Peyer's patch (tissue), 4 donors: Measurements from ENCODE around the gene SLC41A3. TPM values are rescaled to one million over a fixed set of nuclear protein-coding genes. Genes with fewer than 3 reads are reported as not detected.
A peak's percentile ranks its signal among the peaks of the same experiment; 100 is the strongest.
"Not testable (repeated sequence)": the region's sequence is repeated elsewhere in the genome, so short reads cannot be mapped to it uniquely, and the experiment has no call there.

Source experiments
- DNase-seq, 3 donors: peaks; one replicate each; pipeline ENCODE4 v3.0.0-alpha.2; 2017 to 2019
- H3K27ac ChIP-seq, 4 donors: fragments of 200-600 bp; sonication (generic); one replicate each; pipeline ENCODE4 v1.5.1; 2016 to 2019
- H3K27me3 ChIP-seq, 2 donors: fragments of 200-600 bp; sonication (generic); one replicate each; pipeline ENCODE4 v1.5.1; 2019
- H3K36me3 ChIP-seq, 3 donors: fragments of 200-600 bp; sonication (generic); one replicate each; pipeline ENCODE4 v1.5.1; 2016 to 2019
- H3K4me1 ChIP-seq, 4 donors: fragments of 200-600 bp; sonication (generic); one replicate each; pipeline ENCODE4 v1.5.1; 2016 to 2019
- H3K4me3 ChIP-seq, 4 donors: fragments of 200-600 bp; sonication (generic); 1 replicate in 3 of 4; 2 replicates in 1 of 4; pipeline ENCODE4 v1.5.1; 2016 to 2019; ENCODE audit warnings: mild to moderate bottlenecking in 1 of 4
- H3K9me3 ChIP-seq, 4 donors: fragments of 200-600 bp; sonication (generic); one replicate each; pipeline ENCODE4 v1.5.1; 2016 to 2019; ENCODE audit warnings: mild to moderate bottlenecking in 1 of 4
- POLR2A ChIP-seq, 2 donors: fragments of 450-650 bp; IDR thresholded peaks; one replicate each; pipeline ENCODE4 v1.5.1; 2017; ENCODE audit warnings: antibody characterized with exemption in 2 of 2, mild to moderate bottlenecking in 2 of 2, moderate library complexity in 2 of 2
- total RNA-seq, 4 donors: library from RNA; depleted of rRNA; stranded (reverse); fragments of >200 nt; gene quantifications; one replicate each; pipeline ENCODE4 v1.1.0, GENCODE V29; 2016
- TF ChIP-seq, protein P1 (sequence below), 6 experiments: fragments of 450-650 bp in 4 of 6; fragments of 200-600 bp in 2 of 6; sonication (generic) in 1 of 6; IDR thresholded peaks; one replicate each; pipeline ENCODE4 v1.5.1; 2017 to 2019; ENCODE audit warnings: antibody characterized with exemption in 6 of 6, mild to moderate bottlenecking in 3 of 6, moderate library complexity in 1 of 6

Gene SLC41A3
- total RNA-seq, 4 donors from 2014 or later = 45.4 to 79.9 (median 58.5) TPM

DNA sequence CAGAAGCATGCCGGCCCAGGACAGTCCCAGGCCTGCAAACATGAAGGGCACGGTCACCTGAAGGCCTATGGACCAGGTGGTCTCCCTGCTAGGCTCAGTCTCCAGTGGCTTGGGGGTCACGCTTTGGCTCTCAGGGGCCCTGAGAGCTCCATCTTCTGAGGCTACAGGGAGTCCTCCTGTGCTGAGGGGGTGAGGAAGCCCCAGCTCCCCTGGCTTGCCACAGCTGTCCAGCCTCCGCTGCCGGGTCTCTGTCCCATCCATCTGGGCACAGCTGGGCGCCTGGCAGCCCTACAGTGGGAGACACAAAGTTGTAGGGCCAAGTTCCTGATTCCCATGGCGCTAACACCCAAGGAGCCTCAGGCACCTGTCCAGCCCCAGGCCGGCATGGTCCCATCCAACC is 16.0 kb downstream of the SLC41A3 start:
- Histone ChIP-seq H3K27me3 (no peaks in the 10 kb centered on the region), H3K36me3 (peaks cover 0 to 4% (median 0%) of the 10 kb centered on the region in 3 donors), H3K4me3 (no peak overlapping the region), H3K4me1 (no peaks in the 10 kb centered on the region), H3K9me3 (no peaks in the 10 kb centered on the region), H3K27ac (no peak overlapping the region)
- no peak for TF ChIP-seq POLR2A (IDR thresholded peaks at IDR 0.05)
- TF ChIP-seq, protein P1, sequence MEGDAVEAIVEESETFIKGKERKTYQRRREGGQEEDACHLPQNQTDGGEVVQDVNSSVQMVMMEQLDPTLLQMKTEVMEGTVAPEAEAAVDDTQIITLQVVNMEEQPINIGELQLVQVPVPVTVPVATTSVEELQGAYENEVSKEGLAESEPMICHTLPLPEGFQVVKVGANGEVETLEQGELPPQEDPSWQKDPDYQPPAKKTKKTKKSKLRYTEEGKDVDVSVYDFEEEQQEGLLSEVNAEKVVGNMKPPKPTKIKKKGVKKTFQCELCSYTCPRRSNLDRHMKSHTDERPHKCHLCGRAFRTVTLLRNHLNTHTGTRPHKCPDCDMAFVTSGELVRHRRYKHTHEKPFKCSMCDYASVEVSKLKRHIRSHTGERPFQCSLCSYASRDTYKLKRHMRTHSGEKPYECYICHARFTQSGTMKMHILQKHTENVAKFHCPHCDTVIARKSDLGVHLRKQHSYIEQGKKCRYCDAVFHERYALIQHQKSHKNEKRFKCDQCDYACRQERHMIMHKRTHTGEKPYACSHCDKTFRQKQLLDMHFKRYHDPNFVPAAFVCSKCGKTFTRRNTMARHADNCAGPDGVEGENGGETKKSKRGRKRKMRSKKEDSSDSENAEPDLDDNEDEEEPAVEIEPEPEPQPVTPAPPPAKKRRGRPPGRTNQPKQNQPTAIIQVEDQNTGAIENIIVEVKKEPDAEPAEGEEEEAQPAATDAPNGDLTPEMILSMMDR (IDR thresholded peaks at IDR 0.05) = no peak
- no peak for DNase-seq

DNA sequence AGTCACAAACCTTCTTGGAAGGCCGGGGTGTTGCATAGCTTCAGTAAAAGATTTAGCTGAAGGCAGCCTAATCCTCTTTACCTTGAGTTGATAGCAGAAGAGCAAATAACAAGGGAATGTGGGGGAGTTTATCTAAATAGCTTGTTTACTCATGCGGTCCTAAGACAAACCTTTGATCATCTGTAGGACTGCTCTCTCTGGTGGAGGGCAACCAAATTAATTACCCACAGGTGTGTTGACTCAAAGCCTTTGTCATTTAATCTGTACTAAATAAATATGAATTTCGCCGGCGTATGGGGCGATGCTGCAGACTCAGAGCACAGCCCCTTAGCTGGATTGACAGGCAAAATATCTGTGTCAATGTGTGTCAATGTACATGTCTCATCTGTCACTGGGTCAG is 17.2 kb downstream of the SLC41A3 start:
- not testable (repeated sequence) for DNase-seq, H3K4me3 ChIP-seq, H3K27me3 ChIP-seq, H3K9me3 ChIP-seq, H3K4me1 ChIP-seq, H3K36me3 ChIP-seq, H3K27ac ChIP-seq

GRCh38 chr3:126065876-126066275 is 18.0 kb downstream of the SLC41A3 start:
- no peak for DNase-seq
- Histone ChIP-seq H3K36me3 (peaks cover 0 to 4% (median 0%) of the 10 kb centered on the region in 3 donors), H3K9me3 (no peaks in the 10 kb centered on the region), H3K4me3 (no peak overlapping the region), H3K27ac (no peak overlapping the region), H3K4me1 (no peaks in the 10 kb centered on the region), H3K27me3 (no peaks in the 10 kb centered on the region)
- TF ChIP-seq, protein P1 (IDR thresholded peaks at IDR 0.05) = no peak
- TF ChIP-seq POLR2A (IDR thresholded peaks at IDR 0.05) = no peak

GRCh38 chr3:126064627-126065258 is 19.2 kb downstream of the SLC41A3 start:
- DNase-seq = peak in 1 of 3 donors; percentile 72
- Histone ChIP-seq H3K4me3 (no peak overlapping the region), H3K9me3 (no peaks in the 10 kb centered on the region), H3K36me3 (peaks cover 0 to 4% (median 0%) of the 10 kb centered on the region in 3 donors), H3K27me3 (no peaks in the 10 kb centered on the region), H3K27ac (no peak overlapping the region), H3K4me1 (no peaks in the 10 kb centered on the region)
- TF ChIP-seq, protein P1 (IDR thresholded peaks at IDR 0.05) = peak in 1 of 6 experiments; percentile 13
- no peak for TF ChIP-seq POLR2A (IDR thresholded peaks at IDR 0.05)

- Histone ChIP-seq H3K4me1 (no peaks in the 10 kb centered on the region), H3K27me3 (no peaks in the 10 kb centered on the region), H3K9me3 (no peaks in the 10 kb centered on the region), H3K27ac (no peak overlapping the region), H3K4me3 (no peak overlapping the region), H3K36me3 (peaks cover 0 to 4% (median 0%) of the 10 kb centered on the region in 3 donors)
- TF ChIP-seq POLR2A (IDR thresholded peaks at IDR 0.05) = no peak
- TF ChIP-seq, protein P1 (IDR thresholded peaks at IDR 0.05) = no peak
- DNase-seq = no peak
These were observed 20.5 kb downstream of the SLC41A3 start for GRCh38 chr3:126063358-126063965.

DNA sequence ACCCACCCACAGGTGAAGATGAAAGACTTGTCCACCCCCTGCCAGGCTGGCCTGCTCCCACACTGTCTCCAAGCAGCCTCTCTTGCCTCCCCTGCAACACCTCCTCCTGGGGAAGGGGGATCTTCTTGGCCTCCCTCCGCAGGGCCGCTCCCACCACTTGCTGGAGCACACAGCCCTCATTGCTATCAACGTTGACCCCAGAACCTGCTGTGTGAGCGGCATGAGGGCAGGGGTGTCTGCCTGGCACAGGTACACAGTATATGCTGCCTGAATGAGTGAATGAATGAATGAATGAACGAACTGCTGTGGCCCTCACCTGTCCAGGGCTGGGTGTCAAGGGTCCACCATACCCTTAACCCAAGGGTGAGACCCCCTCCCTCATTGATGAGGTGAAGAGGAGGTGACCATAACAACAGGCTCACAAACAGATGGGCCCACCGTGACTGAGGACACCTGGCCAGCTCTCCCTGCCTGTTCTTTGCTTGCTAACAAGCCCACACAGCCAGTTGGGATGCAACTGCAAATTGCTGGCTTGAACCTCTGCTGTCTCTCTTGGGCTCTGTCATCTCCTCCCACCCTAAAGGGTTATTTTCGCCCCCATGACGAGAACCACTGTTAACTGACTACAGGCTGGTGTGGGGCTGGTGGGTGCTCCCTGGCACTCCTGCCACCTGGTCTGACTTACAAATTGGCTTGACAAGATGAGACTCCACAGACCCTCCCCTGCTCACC is 22.5 kb downstream of the SLC41A3 start:
- Histone ChIP-seq H3K27me3 (no peaks in the 10 kb centered on the region), H3K4me3 (no peak overlapping the region), H3K27ac (no peak overlapping the region), H3K36me3 (no peaks in the 10 kb centered on the region), H3K9me3 (no peaks in the 10 kb centered on the region), H3K4me1 (peaks cover 0 to 10% (median 0%) of the 10 kb centered on the region in 4 donors)
- DNase-seq = no peak
- TF ChIP-seq POLR2A (IDR thresholded peaks at IDR 0.05) = no peak
- TF ChIP-seq, protein P1 (IDR thresholded peaks at IDR 0.05) = no peak
